GM10248 (cell line): Measurements from ENCODE around the gene OLFM3.

Source experiments
- CTCF ChIA-PET: fragments of 300-600 bp; sonication (Branson Sonifier 250); formaldehyde crosslinking; extraction: SDS; loops from one replicate; lab custom pipeline; 2021; ENCODE audit warnings: antibody characterized with exemption; lab: Yijun Ruan, JAX
- POLR2A ChIA-PET: fragments of 350-650 bp; sonication (Branson Sonifier 250); formaldehyde crosslinking; extraction: SDS; loops from one replicate; lab custom pipeline; 2020; ENCODE audit warnings: antibody characterized with exemption; lab: Yijun Ruan, JAX
- DNase-seq: peaks from one replicate; pipeline ENCODE4 v3.0.0; 2012; ENCODE audit errors: extremely low spot score
- TF ChIP-seq, protein P1 (sequence below): IDR thresholded peaks from 2 replicates; pipeline ENCODE4 v1.5.1; 2012; ENCODE audit warnings: mild to moderate bottlenecking, low read depth; ENCODE audit errors: extremely low read depth, missing control alignments, control extremely low read depth

Gene OLFM3

DNA sequence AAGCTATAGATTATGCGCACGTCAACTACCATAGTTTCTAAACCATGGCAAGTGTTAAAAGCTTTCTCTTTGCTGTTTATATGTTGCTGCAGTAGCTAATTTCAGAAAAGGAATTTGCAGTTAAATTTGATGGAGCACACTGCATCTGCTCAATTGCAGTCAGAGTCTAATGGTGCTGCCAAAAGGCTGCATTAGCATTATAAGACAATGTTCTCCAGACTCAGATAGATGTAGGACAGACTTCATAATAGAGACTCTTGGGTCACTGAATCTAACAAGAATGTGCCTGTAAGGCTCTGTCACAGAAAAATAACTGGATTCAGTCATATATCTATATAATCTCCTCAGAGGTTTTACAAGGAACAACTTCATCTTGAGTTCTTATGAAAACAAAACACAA lies 198.3 kb downstream of the OLFM3 start:
- TF ChIP-seq, protein P1, sequence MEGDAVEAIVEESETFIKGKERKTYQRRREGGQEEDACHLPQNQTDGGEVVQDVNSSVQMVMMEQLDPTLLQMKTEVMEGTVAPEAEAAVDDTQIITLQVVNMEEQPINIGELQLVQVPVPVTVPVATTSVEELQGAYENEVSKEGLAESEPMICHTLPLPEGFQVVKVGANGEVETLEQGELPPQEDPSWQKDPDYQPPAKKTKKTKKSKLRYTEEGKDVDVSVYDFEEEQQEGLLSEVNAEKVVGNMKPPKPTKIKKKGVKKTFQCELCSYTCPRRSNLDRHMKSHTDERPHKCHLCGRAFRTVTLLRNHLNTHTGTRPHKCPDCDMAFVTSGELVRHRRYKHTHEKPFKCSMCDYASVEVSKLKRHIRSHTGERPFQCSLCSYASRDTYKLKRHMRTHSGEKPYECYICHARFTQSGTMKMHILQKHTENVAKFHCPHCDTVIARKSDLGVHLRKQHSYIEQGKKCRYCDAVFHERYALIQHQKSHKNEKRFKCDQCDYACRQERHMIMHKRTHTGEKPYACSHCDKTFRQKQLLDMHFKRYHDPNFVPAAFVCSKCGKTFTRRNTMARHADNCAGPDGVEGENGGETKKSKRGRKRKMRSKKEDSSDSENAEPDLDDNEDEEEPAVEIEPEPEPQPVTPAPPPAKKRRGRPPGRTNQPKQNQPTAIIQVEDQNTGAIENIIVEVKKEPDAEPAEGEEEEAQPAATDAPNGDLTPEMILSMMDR: no peak
- ChIA-PET POLR2A (no interaction called here), CTCF (interaction anchor here (1.5 kb wide), 1 partner anchor 16 kb away, joined by 4 read pairs; no protein-coding TSS in a partner anchor)
- DNase-seq: no peak

DNA sequence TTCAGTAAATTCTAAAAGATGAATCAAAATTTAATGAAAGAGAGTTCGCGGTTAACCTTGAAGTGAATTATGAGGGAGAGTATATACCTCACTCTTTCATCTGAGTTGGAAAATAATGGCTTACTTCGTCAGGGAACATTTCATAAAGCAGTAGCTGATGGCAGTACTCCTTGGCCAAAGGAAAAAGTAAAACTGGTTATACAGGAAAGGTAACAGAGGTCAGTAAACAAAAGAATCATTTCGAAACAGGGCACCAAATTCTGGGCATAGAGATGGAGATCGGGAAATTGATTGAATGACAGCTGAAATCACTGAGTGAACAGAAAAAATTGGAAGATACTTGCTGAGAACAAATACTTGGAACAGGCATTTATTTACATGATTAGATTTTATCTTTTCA lies 199.0 kb downstream of the OLFM3 start:
- no peak for DNase-seq
- TF ChIP-seq, protein P1: no peak
- POLR2A ChIA-PET: no interaction called here

DNA sequence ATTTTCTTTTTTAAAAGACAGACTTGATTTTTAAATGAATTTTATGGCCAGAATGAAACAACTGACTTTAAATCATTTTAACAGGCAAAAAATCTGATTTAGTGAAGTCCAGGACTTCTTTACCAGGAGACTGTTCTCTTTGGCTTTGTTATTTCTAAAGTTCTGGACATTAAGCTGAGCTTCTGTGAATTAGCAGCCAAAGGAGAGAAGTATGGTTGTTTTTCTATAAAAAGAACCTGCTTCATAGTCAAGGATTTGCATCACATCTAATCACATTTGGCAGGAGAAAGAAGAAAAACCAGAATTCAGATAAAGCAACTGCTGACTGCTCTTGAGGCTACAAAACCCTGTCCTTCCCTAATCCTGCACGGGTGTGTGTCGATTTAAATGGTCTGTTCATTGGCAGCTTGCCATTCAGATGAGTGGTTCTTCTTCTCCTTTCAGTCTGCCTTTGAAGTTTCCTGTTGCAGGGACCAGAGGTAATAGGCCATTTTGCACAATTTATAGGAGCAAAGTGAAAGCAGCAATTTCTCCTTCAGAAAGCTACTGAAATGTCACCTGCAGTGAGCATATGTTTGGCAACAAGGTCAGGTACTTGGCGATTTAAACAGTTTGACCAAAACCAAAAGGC lies 215.4 kb downstream of the OLFM3 start:
- POLR2A ChIA-PET: no interaction called here
- TF ChIP-seq, protein P1: no peak
- DNase-seq: no peak
- CTCF ChIA-PET: no interaction called here

More for the DNA sequence above, 199.0 kb downstream of the OLFM3 start:
- CTCF ChIA-PET: interaction anchor here (1.5 to 1.6 kb wide), 2 partner anchors 17 to 29 kb away, joined by 3 to 4 read pairs; no protein-coding TSS in a partner anchor

DNA sequence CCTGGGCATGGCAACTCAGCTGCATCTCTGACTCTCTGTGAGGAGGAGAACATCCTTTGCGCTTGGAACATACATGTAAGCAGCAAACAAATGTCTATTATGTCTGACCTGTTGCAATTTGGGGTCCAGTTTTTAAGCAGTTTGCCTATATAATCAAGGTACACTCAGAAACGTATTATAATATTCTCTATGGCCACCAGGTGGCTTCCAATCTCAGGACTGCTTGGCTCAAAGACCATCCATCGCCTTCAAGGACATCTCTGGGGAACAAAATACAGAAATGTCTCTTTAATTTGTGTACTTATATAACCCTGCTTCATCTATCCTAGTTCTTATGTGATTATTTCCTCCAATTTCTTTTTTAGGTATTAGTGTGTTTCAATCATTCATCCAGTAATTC lies 227.2 kb downstream of the OLFM3 start:
- ChIA-PET CTCF (interaction anchor here (0.7 to 1.2 kb wide), 4 partner anchors 10 to 344 kb away, joined by 3 to 4 read pairs (median 4); no protein-coding TSS in a partner anchor), POLR2A (no interaction called here)
- no peak for DNase-seq
- TF ChIP-seq, protein P1: peak; percentile 35

DNA sequence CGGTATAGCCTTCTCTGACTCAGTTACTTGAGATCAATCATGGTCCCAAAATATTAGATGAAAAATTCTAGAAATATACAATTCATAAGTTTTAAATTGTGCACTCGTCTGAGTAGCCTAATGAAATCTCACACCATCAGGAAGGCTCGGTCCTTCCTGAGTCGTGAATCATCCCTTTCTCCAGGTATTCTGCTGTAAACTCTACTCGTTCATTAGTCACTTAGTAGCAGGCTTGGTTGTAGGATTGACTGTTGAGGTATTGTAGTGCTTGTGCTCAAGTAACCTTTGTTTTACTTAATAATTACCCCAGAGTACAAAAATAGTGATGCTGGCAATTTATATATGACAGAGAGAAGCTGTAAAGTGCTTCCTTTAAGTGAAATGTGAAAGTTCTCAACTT lies 238.7 kb downstream of the OLFM3 start:
- no peak for DNase-seq
- ChIA-PET POLR2A (no interaction called here), CTCF (interaction anchor here (1.1 to 1.8 kb wide), 2 partner anchors 11 to 15 kb away, joined by 4 read pairs; no protein-coding TSS in a partner anchor)
- TF ChIP-seq, protein P1: no peak

DNA sequence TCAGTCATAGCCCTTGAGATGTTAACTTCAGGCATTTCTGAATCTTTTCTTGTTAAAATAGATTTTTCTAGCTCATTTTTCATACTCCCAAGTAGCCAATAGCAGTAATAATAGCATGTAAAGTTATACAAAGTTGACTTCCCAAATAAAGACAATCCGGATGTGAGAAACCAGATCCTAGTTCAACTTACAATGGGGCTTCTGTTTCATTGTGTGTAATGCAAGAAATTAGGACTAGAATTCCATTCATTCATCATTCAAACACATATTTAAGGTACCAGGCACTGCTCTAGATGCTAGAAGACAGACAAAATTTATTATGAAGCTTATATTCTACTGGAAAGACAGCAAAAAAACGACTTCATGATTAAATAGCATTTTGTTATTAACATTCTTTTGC lies 240.3 kb downstream of the OLFM3 start:
- ChIA-PET POLR2A (no interaction called here), CTCF (interaction anchor here (0.7 to 1.8 kb wide), 2 partner anchors 12 to 13 kb away, joined by 4 read pairs; no protein-coding TSS in a partner anchor)
- no peak for DNase-seq
- TF ChIP-seq, protein P1: no peak
